ENCODE data around the gene DBNDD1.
"Not testable (repeated sequence)": the region's sequence is repeated elsewhere in the genome, so short reads cannot be mapped to it uniquely, and the experiment has no call there.

GRCh38 chr16:89995475-89996177 is 23.6 kb downstream of the DBNDD1 start:
- TF ChIP-seq EP300, POLR2A, CTCF (IDR thresholded peaks at IDR 0.05): not testable (repeated sequence)

All from ovary (tissue), 3 donors.